Renal cortical epithelial cell (primary cell): ENCODE data around the gene PRKD2. TPM values are rescaled to one million over a fixed set of nuclear protein-coding genes. Genes with fewer than 3 reads are reported as not detected.

Experiments
- DNase-seq: peaks from one replicate; pipeline ENCODE4 v3.0.0-alpha.2; 2011; ENCODE audit warnings: low read depth
- total RNA-seq: library from RNA; depleted of rRNA; stranded (reverse); fragments of >200 nt; gene quantifications from 2 replicates; pipeline ENCODE4 v1.2.3, GENCODE V29; 2014

Gene PRKD2
- total RNA-seq, 1 donor from 2014 or later, result 61.1 TPM

DNA sequence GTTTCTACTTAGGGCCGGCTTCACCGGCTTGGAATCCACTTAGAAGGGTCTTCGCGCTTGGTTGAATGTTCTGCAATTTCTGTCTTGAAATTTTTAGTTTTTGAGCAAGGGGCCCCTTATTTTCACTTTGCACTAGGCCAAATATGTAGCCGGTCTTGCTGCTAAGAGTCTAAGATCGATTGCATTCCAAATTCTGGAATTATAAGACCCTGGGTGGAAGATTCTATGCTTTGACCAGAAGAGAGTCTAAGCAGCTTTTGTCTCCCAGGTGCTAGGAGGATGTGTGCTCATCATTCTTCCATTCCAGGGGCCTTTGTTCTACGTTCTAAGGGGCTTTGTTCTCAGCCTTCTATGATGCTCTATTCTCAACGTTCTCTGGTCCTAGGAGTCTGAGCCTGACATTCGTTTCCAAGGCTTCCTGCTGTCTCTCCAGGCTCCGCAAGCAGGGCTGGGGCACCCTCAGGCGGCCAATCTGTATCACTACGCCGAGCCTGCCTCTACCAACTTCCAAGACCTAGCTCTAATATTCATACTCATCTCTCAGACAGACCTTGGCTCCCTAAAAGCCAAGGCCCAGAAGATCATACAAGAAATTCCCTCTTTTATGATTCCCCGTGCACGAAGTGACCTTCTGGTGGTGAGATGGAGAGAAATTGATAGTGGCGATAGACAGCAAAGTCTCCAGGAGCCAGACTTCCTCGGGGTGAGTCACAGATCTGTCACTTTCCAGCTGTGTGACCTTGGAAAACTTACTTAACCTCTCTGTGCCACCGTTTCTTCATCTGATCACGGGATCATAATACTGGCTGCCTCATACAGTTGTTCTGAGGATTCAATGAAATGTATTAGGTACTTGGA is 55.0 kb downstream of the PRKD2 start:
- peak; percentile 78 for DNase-seq

DNA sequence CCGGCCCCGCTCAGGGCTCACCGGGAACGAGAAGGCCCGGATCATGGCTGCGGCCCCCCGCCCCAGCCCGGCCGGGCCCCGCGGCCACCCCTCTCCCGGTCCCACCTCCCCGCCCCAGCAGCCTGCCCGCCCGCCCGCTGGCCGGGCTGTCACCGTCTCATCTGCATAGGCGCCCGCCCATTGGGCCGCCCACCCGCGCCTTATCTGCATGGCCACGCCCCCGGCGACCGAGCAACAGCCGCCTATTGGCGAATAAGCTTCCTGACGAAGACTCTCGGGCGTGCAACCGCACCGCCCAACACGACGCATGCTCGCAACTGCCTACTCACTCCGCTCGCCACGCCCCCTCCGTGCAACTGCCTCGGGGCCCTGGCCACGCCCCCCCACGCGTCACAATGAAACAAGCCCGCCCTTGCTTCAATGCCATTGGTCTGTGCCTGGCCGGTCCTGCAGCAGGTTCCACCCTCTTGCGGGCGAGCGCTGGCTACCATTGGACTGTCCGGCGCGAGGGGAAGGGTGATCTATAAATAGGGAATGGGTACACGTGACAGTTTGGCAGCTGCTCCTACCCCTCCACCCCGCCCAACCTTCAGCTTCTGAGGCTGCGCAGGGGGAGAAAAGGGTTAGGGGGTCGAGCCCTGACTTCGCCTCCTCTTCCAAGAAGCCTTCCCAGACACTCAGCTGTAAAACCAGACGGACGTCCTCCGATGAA is 55.7 kb downstream of the PRKD2 start, which contains the start of gene DACT3:
Gene DACT3, minus strand, starts transcription at position 163 of the 712 bp plus-strand sequence. Its CDS starts 118 bp downstream, at position 45.
- peak; percentile 97 for DNase-seq

DNA sequence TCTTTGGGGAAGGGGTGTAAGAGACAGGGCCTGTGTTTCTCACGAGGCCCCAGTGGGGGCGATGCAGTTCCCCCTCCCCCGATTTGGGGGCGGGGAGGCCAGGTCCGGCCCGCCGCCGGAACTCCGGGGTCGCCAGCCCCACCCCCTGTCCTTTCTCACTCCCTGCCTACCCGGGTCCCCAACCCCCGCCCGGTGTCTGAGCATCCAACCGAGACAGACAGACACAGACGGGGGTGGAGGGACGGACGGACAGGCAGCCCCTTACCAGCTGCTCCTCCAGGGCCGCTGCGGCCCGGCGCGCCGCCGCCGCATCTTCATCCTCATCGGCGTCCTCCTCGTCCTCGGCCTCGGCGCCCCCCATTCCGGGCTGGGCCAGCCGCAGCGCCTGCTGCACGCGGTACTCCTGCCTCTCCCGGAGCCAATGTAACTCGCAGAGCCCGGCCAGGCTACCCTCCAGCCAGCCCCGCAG is 56.3 kb downstream of the PRKD2 start:
- DNase-seq, result no peak

DNA sequence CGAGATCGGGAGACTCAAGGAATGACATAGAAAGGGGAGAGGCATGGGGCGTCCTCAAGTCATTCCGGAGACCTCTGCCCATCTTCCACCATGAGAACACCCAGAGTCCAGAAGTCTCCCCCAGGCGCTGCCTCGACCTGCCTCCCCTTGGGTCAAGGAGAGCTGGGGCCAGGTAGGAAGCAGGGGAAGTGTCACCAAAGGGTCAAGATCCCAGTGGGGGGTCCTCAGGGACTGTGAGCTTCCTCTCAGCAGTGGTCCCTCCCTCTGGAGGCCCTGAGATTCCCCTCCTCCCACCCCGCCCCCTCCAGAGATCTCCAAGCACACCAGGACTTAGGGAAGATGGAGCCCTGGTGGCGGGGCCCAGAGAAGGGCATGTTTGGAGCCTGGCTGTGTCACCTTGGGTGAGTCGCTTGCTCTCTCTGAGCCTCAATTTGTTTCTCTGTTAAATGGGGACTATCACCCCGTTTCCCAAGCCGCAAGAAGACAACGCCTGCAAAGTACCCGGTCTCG is 56.9 kb downstream of the PRKD2 start:
- DNase-seq, result no peak

DNA sequence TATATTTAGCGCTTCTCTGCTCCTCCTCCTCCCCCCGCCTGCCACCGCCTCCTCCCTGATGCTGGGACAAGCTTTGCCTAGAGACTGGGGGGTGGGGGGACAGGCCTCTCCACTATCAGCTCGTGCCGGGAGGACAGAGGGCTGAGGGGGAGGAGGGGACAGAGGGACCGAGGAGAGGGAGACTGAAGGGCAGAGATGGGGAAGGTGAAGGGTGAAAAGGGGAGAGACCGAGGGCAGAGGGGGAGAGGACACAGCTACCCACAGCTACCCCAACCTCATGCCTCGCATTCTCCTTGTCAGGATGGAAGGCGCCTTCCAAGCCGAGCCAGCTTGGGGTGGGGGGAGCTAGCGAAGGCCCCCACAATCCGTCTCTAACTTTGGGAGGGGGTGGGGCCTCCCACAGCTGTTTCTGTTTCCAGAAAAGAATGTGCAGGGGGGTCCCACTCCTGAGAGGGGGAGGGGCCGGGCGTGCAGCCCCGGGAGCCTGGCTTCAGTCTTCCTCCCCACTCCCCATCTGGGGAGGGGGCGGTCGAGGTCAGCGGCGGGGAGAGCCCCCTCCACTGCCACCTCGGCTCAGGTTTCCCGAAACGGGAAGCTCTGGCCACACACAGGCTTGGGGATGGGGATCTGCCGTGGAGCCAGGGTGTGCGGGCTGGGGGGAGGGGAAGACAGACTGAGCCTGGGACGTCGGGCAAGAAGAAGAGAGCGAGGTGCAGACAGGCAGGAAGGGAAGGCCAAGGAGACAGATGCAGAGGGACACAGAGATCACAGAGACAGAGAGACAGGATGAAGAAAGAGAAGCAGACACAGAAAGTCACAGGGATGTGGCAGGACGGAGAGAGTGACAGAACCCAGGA is 57.5 kb downstream of the PRKD2 start:
- no peak for DNase-seq

DNA sequence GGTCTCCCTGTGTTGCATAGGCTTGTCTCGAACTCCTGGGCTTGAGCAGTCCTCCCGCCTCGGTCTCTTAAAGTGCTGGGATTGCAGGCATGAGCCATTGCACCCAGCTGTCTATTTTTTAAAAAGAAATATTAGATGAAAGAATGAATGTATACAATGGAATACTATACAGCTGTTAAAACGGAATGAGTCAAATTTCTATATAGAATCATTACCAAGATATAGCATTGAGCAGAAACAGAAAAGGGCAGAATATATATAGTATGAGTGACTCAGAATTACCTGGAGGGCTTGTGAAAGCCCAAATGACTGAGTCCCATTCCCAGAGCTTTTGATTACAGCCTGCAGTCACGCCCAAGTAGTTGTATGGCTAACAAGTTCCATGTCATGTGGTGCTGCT is 60.4 kb downstream of the PRKD2 start:
- no peak for DNase-seq

DNA sequence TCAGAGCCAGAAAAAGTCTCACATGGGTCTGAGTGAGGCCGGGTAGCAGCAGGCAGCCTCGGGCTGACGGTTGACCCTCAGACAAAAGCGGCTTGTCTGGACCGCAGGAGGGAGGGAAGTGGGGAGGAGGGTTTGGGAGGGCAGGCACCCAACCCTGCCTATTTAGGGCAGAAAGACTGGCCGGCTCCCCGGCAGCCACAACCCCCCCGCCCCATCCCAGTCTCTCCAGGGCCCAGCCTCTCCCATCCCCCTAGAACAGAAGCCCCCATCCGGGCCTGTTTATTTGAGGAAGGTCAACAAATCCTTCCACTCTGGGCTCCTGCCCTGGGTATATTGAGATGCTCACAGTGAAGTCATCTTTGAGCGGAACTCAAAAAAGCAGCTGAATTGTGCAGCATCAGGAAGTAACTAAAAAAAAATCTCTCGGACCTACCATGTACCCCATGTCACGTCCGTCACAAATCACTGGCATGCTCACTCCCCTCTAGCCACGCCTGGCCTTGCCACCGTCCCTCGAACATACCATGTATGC is 62.2 kb downstream of the PRKD2 start:
- DNase-seq, result no peak

DNA sequence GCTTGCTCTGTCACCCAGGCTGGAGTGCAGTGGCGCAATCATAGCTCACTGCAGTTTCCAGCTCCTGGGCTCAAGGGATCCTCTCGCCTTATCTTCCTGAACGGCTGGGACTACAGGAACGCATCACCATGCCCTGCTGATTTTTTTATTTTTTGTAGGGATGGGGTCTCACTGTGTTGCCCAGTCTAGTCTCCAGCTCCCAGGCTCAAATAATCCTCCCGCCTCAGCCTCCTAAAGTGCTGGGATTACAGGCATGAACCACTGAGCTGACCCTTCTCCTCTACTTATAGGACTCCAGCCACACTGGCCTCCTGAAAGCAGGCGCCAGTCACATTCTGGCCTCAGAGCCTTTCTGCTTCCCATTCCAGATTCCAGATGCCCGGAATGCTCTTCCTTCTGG is 66.5 kb downstream of the PRKD2 start:
- DNase-seq, result no peak

DNA sequence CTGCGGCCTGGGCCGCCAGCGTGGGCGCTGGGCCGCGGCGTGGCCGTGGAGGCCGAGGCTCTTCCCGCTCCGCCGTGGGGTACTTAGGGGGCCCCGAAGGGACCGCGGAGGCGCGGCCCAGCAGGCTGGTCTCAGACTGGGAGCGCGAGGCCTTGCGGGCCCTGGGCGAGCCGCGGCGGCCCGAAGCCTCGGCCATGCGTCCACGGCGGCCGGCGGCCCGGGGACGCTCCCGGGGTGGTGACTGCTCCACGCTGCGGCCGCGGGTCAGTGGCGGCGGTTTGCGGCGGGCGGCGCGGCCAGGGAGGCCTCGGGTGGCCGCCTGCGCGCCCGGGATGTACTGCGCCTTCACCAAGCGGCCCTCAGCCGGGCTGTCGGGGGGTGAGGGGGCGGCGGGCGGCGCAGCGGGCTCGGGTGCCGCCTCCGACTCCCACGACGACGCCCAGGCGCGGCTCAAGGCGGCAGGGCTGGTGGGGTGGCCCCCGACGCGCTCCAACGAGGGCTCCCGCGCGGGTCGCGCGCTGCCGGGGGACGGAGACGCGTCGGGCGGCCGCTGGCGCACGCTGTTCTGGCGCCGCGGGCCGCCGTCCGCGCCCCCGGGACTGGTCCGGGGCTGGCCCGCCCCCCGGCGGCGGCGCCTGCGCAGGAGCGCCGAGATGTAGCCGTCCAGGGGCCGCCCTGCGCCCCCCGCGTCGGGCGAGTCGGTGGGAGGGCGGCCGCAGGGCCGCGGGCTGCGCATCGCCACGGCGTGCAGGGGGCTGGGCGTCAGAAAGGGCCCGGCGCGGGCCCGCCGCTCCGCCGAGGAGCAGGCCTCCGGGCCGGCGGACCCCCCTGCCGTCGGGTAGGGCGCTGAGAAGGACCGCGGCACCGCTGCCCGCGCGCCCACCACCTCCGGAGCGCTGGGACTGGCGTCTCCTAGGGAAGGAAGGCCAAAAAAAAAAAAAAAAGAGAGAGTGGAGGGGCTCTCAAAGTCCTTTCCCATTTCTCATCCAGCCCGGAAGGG is 67.7 kb downstream of the PRKD2 start:
- DNase-seq, result no peak

DNA sequence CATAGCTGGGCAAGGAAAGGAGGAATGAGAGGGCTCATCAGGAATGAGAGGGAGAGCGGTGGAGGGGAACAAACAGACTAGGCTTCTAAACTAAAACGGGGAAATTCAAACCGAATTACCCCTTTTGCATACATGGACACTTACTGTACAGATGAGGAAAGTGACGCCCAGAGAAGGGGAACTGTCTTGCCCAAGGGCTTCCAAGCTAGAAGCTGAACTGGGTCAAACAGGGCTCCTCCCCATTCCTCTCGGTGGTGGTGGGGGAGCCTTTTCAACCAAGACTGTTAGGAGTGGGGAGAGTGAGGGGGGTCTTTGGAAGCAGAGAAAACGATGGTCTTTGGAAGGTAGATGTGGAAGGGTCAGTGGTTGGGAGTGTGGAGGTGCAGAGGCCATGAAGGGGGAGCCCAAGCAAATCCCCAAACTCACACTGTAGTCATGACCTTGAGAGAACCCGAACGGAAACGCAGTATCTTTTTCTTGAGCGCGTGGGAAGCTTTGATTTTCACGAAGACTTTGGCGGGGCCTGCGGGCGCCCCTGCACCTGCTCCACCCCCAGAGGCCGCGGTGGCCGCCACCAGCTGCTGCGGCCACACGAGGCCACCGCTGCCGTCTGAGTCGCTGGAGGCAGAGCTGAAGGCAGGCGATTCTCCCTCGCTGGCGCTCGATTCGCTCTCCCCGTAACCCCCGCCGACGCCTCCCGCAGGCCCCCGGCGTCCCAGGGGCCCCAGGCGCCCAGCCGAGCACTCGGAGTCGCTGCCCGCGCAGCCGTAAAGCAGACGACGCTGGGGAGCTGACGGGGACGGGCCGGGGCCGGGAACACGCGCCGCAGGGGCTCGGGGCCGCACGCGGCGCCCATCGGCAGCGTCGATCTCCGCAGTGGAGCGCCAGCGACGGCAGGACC is 68.6 kb downstream of the PRKD2 start:
- no peak for DNase-seq

DNA sequence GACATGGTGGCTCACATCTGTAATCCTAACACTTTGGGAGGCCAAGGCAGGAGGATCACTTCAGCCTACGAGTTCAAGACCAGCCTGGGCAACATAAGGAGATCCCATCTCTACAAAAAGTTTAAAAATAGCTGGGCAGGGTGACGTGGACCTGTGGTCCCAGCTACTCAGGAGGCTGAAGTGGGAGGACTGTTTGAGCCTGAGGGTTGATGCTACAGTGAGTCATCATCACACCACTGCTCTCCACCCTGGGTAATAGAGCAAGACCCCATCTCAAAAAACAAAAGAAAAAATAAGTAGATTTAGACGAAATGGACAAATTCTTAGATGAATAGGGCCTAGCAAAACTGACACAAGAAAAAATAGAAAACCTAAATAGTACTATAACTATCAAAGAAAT is 70.5 kb downstream of the PRKD2 start:
- DNase-seq, result no peak

DNA sequence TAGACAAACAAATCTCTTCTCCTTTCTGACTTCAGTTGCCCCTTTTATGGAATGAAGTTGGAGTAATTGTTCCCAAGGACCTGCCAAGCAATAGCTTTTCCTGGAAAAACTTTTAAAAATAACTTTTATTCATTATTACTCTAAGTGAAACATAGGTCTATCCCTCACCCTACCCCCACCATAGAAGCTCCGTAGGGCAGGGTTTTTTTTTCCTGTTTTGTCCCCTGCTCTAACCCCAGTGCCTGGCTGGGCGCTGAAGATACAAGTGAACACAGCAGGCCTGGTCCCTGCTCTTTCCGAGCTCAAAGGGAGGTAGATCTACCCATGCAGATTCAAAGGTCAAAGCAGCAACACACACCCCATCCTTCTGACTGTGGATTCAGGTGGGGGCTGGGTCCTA is 72.2 kb downstream of the PRKD2 start:
- DNase-seq, result no peak

DNA sequence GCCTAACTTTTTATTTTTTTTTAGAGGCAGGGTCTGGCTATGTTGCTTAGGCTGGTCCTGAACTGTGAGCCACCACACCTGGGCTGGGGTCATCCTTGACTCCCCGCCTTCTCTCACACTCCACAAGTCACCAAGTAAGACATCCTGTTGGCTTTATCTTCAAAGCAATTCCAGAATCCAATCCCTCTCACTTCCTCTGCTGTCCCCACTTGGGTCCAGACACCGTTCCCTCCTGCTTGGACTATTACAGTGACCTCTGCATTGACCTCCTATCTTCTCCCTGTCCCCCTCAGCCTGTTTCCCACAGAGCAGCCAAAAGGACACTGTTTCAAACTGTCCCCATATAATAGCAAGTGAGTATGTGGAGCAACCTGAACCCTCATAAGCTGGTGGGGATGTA is 76.3 kb downstream of the PRKD2 start:
- no peak for DNase-seq

DNA sequence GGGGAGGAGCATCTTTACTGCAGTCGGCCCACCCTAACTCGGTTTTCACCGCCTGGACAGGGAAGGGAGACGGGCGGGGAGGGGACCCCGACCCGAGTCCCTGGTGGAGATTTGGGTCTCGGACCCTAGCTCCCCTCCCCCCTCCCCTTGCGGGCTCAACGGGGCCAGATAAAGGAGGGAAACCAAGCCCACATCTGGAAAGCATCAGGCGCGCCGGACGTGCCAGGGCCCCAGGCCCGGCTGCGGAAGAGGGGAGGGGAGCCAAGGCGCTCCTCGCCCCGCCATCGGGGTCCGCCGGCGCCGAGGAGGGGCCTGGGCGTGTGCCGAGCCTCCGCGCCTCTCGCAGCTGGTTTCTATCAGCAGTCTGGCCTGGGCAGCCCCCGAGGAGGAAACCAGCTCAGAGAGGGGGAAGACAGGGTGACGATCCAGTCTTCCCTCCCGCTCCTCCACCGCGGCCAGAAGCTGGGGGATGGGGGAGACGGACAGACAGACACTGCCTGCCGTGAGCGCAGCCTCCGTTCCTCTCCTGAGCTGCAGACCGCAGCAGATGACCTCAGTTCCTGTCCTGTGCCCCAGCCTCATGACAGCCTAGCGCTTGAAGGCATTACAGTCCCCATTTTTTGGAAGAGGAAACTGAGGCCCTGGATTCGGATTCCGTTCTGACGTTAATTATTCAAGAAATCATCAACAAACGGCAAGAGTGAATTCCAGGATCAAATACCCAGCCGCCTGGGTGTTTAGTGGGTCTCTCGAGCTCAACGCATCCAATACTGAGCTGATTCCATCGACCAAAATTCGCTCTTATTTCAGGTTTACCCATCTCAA is 77.3 kb downstream of the PRKD2 start:
- no peak for DNase-seq

DNA sequence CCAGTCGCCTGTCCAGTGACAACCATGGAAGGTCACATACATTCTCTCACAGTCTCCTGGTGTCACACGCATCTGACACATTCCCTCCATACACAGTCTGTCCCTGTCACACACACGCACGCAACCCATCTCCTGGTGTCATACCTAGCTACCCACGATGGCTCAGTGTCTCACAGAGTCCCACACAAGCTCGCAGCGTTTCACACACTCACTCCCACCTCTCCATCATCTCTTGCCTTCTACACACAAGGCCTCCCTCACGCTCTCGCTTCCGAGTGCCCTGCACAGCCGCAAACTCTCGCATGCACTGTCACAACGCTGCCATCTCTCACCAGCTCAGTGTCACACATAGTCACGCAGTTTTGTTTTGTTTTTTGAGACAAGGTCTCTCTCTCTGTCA is 79.7 kb downstream of the PRKD2 start:
- DNase-seq, result no peak

DNA sequence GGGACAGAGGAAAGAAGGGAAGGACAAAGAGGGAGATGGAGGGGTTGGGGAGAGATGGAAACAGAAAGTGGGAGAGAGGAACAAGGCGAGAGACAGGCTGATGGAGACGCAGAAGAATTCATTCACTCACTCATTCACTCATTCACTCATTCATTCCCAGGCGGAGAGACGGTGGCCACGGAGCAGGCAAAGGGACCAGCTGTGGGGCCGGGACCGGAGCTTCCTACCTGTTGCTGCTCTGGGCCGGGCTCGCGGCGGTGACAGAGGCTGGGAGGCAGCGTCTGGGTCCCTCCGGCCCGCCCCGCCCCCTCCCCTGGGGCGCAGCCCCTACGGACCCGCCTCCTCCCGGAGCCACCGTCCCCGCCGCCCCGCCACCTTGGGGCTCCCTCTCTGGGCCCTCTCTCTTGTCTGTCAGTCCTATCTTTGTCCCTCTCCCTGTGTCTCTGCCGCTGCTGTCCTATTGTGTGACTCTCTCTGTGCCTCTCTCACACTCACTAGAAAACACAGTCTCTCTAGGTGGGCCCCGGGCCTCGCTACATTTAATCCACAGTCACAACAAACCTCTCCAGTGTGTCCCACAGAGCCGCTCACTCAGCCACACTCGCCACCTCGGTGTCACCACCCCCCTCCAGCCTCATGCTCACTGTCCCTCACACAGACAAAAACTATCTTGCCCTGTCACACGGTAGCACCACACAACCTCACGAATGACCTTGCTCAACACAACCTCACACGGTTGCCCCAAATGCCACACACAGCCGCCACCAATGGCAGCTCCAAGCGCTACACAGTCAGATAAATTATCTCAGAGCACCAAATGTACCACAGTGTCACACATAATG is 80.8 kb downstream of the PRKD2 start, which contains the start of gene GNG8:
Gene GNG8, minus strand, starts transcription at position 283 of the 842 bp plus-strand sequence. CDS start 1,520 bp downstream, outside the sequence.
- DNase-seq, result no peak

DNA sequence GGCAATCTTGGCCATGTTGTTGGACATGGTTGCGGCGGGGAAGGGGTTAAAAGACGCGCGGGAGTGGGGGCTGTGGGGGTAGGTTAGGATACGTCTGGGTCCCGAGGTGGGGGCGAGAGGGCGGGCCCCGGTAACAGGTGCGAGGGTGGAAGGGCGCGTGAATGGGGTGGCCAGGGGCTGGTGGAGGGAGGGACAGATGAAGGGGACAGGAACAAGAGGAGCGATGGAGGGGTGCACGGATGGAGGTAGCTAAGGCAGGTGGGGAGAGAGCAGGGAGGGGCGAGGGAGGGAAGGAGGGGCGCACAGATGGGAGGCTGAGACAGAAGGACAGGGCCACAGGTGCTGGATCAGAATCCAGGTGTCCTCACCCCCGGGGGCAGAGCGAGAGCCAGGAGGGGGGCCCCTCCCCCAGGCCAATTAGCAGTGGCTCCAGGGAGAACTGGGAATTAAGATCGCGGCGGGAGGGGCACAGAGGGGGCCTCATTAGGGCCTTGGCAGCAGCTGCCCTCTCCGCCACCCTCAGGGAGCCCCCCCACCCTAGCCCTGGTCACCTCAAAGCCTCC is 82.2 kb downstream of the PRKD2 start:
- DNase-seq, result no peak
